CD4-positive, alpha-beta T cell treated with Interleukin-17A for 1 hour (primary cell): Measurements from ENCODE around the gene SLC25A40.
"Not testable (repeated sequence)": the region's sequence is repeated elsewhere in the genome, so short reads cannot be mapped to it uniquely, and the experiment has no call there.

ENCODE experiments used
- DNase-seq: peaks from one replicate; pipeline ENCODE4 v3.0.0-alpha.2; 2020

SLC25A40 gene

GRCh38 chr7:87866533-87866932, 9.6 kb downstream of the SLC25A40 start:
- not testable (repeated sequence) for DNase-seq

DNA sequence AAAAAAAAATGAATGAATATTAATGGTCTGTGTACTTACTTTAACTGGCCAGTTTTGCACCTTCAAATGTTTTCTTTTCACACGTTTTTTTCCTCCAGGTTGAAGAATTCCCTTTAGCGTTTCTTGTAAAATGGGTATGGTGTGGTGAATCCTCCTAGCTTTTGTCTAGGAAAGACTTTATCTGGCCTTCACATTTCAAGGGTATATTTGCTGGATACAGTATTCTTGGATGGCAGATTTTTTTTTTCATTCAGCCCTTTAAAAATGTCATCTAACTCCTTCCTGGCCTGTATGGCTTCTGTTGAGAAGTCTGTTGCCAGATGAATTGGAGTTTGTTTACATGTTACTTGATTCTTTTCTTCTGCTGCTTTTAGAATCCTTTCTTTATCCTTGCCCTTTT, 10.1 kb downstream of the SLC25A40 start:
- DNase-seq, result no peak

GRCh38 chr7:87858417-87859100, 17.6 kb downstream of the SLC25A40 start:
- DNase-seq, result no peak

GRCh38 chr7:87853237-87853864, 22.8 kb downstream of the SLC25A40 start:
- peak; percentile 22 for DNase-seq

- DNase-seq, result no peak
Observed at GRCh38 chr7:87852306-87852705, 23.9 kb downstream of the SLC25A40 start.

- no peak for DNase-seq
Observed at GRCh38 chr7:87850836-87851593, 25.1 kb downstream of the SLC25A40 start.

DNA sequence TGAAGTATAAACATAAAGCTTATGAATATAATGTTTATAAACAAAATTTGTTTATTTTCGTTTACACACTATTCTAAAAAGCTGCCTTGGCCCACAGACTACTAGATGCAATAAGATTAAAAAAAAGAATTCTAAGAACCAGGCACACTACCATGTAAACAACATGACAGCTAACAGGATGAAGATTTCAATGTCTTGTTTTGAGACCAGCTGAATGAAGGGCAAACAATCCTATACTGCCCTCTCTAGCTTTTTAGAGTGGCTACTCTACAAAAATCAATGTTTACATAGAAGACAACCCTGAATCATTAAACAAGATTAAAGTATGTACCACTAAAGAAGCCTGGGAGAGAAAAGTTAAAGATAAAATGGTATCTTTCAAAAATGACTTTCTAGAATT, 38.6 kb downstream of the SLC25A40 start:
- DNase-seq, result no peak

- DNase-seq, result no peak
Observed at GRCh38 chr7:87833130-87833529, 43.0 kb downstream of the SLC25A40 start.

GRCh38 chr7:87831097-87831496, 45.1 kb downstream of the SLC25A40 start:
- DNase-seq, result no peak

- not testable (repeated sequence) for DNase-seq
Observed at GRCh38 chr7:87828383-87828782, 47.8 kb downstream of the SLC25A40 start.

DNA sequence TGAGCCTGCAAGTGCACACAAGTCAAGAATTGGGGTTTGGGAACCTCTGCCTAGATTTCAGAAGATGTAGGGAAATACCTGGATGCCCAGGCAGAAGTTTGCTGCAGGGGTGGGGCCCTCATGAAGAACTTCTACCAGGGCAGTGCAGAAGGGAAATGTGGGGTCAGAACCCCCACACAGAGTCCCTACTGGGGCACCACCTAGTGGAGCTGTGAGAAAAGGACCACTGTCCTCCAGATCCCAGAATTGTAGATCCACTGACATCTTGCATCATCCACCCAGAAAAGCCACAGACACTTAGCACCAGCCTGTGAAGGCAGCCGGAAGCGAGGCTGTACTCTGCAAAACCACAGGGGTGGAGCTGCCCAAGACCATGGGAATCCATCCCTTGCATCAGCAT, 50.8 kb downstream of the SLC25A40 start:
- DNase-seq, result not testable (repeated sequence)

DNA sequence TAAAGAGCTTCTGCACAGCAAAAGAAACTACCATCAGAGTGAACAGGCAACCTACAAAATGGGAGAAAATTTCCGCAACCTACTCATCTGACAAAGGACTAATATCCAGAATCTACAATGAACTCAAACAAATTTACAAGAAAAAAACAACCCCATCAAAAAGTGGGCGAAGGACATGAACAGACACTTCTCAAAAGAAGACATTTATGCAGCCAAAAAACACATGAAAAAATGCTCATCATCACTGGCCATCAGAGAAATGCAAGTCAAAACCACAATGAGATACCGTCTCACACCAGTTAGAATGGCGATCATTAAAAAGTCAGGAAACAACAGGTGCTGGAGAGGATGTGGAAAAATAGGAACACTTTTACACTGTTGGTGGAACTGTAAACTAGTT, 54.1 kb downstream of the SLC25A40 start:
- DNase-seq, result not testable (repeated sequence)

DNA sequence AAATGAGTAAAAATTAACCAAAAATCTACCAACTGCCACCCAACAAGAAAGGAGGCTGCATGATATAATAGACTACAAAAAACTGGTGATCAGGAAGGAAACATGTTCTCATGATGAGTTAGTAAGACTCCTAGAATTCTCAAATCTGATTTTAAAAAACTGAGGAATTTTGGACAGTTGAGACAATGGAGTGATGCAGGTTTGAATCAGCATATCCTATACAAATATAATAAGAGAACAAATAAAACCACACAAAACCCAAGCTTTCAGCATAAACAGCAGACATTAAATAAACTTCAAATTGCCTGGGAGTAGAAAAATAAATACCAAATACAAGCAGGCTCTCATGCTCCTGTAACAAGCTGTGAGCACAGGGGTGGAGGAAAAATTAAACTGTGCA, 57.8 kb downstream of the SLC25A40 start:
- DNase-seq, result no peak

DNA sequence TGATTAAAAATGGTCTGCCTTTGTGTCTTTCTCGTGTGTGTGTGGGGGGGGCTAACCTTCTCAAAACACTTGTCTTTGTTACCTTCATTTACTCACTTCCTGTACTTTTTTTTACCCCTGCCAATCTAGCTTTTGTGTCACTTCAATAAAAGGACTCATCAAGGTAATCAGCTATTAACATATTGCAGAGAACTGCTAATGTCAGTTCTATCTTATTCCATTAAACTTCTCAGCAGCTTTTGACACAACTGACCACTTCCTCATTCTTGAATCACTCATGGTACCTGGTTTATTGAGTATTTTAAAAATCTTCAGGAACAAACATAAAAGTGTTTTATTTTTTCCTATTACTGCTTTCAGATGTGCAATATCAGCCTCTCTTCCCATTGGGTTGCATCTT, 59.8 kb downstream of the SLC25A40 start:
- DNase-seq, result no peak

- DNase-seq, result no peak
Observed at GRCh38 chr7:87810726-87811125, 65.4 kb downstream of the SLC25A40 start.

- no peak for DNase-seq
Observed at GRCh38 chr7:87810130-87810529, 66.0 kb downstream of the SLC25A40 start.

DNA sequence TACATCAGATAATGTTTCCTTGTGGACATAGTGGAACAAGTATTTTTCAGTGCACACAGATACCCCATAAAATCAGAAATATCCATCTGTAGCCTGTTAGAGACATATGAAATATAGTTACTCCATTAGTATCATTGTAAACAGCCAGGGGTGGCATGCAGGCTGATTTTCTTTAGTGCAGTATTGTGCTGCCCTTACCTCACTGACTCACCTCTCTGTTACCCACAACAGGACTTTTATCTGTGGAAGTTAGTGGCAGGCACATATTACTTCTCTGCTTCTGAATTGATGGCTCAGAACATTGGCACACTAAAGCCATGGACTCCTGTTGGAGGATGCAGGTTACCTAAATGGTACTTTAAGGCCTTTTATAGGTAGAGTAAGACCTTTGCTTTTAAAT, 70.0 kb downstream of the SLC25A40 start:
- no peak for DNase-seq

- peak; percentile 61 for DNase-seq
Observed at GRCh38 chr7:87797798-87798403, 78.3 kb downstream of the SLC25A40 start.

GRCh38 chr7:87797395-87797794, 78.8 kb downstream of the SLC25A40 start:
- DNase-seq, result no peak

DNA sequence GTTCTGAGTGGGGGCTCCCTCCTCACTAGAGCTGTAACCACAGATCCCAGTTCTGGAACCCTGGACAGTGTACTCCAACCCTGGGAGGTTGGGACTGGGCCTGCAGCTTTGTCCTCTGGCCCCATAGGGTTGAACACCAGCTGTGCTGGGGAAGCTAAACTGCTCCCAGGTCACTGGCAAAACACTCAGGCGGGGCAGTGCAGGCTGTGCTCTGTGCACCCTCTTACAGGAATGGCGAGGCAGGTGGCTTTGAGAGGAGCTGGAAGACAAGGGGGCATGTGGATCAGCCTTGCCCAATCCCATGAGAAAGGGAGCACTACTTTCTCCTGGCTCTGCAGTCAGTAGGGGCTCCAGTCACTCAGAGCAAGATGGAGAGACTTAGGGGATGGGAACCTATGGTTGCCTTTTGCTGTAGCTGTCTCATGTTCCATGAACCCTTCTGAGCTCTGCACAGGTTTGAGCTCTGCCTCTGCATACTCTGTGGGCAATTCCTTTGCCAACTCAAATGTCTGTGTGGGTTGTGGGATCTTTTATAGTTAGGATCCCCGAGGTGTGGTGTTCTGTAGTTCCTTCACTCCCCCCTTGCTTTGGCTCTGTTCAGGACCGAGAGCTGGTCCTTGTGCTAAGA, 90.7 kb downstream of the SLC25A40 start:
- DNase-seq, result no peak

DNA sequence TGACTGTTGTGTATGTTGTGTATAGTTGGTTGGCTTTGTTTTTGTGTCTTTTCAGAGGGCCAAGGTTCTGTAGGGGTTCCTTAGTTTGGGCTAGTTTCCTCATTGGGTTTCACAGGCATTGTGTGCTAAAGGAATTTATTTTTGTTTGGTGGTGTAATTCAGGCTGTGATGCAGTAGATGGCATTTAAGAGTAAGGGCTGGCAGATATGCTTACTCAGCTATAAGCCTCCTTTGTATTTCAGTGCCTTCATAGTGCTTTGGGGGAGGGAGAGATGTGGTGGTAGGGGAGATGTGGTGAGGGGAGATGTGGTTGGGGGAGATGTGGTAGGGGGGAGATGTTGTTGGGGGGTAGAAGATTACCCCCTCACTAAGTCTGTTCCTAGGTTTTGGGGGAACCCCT, 91.7 kb downstream of the SLC25A40 start:
- no peak for DNase-seq
